ENCODE data around the gene RELB. TPM values are rescaled to one million over a fixed set of nuclear protein-coding genes. Genes with fewer than 3 reads are reported as not detected.

Gene RELB
- total RNA-seq, 1 experiment from 2014 or later: 11.9 TPM

DNA sequence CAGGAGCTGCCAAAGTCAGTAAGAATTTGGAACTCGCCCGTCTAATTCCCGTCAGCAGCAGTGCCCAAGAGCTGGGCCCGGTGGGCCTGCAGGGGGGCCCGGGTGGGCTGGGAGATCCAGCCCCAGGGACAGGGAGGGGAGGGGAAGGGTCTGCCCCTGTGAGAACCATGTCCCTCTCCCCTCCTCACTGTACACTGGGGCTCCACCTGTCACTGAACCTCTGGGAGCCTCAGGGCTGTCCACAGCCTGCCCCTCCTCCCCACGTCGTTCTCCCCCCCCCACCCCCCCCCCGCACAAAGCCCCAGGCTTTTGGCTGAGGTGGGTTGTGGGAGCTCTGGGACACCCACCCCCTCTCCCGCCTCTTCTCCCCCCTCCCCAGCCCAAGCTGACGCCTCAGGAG is 66.8 kb downstream of the RELB start:
- TF ChIP-seq, protein P1, sequence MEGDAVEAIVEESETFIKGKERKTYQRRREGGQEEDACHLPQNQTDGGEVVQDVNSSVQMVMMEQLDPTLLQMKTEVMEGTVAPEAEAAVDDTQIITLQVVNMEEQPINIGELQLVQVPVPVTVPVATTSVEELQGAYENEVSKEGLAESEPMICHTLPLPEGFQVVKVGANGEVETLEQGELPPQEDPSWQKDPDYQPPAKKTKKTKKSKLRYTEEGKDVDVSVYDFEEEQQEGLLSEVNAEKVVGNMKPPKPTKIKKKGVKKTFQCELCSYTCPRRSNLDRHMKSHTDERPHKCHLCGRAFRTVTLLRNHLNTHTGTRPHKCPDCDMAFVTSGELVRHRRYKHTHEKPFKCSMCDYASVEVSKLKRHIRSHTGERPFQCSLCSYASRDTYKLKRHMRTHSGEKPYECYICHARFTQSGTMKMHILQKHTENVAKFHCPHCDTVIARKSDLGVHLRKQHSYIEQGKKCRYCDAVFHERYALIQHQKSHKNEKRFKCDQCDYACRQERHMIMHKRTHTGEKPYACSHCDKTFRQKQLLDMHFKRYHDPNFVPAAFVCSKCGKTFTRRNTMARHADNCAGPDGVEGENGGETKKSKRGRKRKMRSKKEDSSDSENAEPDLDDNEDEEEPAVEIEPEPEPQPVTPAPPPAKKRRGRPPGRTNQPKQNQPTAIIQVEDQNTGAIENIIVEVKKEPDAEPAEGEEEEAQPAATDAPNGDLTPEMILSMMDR (conservative IDR thresholded peaks at IDR 0.05; ENCODE audit: low read depth, low read length): no peak
- no peak for TF ChIP-seq EZH2 (IDR thresholded peaks at IDR 0.05; ENCODE audit: borderline replicate concordance, low read depth, low read length, poor library complexity, severe bottlenecking)
- Histone ChIP-seq H3K27me3 (replicated peaks; ENCODE audit: insufficient read depth, low read depth, low read length, poor library complexity) (no peaks in the 10 kb centered on the region), H3K4me1 (ENCODE audit: insufficient read depth, low read length, poor library complexity, severe bottlenecking) (no peaks in the 10 kb centered on the region), H3K27ac (ENCODE audit: low read depth, low read length, poor library complexity, severe bottlenecking) (no peak overlapping the region), H3K36me3 (ENCODE audit: insufficient read depth, low read length, poor library complexity, severe bottlenecking) (peaks cover 49% of the 10 kb centered on the region), H3K4me3 (ENCODE audit: low read depth, low read length, poor library complexity, severe bottlenecking) (no peak overlapping the region), H3K9me3 (ENCODE audit: low read depth, low read length, poor library complexity, severe bottlenecking) (no peaks in the 10 kb centered on the region)
- no peak for DNase-seq (ENCODE audit: low spot score)
- BruUV-seq (replicated peaks): no TSS peak
- intact Hi-C loops (cut with micrococcal nuclease; ENCODE audit: unreplicated experiment): no loop called here
- CTCF ChIA-PET: no interaction called here
- POLR2A ChIA-PET (ENCODE audit: low non-redundant PET): no interaction called here

DNA sequence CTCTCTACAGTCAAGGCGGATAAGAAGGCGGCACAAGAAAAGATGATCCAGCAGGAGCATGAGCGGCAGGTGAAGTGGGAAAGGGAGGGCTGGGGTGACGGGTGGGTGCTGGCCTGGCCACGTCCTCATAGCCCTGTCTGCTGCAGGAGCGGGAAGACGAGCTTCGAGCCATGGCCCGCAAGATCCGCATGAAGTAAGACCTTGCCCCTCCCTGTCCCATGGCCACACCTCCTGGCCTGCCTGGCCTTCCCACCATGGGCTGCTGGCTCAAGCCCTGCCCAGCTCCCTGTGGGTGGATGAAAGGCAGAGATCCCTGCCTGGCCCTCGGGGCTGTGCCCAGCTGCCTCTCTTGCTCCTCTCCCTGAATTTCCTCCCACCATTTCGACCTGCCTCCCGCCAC is 67.8 kb downstream of the RELB start:
- TF ChIP-seq EZH2 (IDR thresholded peaks at IDR 0.05; ENCODE audit: borderline replicate concordance, low read depth, low read length, poor library complexity, severe bottlenecking): no peak
- no peak overlapping the region for H3K4me3 ChIP-seq (ENCODE audit: low read depth, low read length, poor library complexity, severe bottlenecking)
- no peak for DNase-seq (ENCODE audit: low spot score)
- no peaks in the 10 kb centered on the region for H3K4me1 ChIP-seq (ENCODE audit: insufficient read depth, low read length, poor library complexity, severe bottlenecking)
- H3K36me3 ChIP-seq (ENCODE audit: insufficient read depth, low read length, poor library complexity, severe bottlenecking): peaks cover 43% of the 10 kb centered on the region
- H3K9me3 ChIP-seq (ENCODE audit: low read depth, low read length, poor library complexity, severe bottlenecking): no peaks in the 10 kb centered on the region
- POLR2A ChIA-PET (ENCODE audit: low non-redundant PET): no interaction called here
- H3K27me3 ChIP-seq (replicated peaks; ENCODE audit: insufficient read depth, low read depth, low read length, poor library complexity): no peaks in the 10 kb centered on the region
- no TSS peak for BruUV-seq (replicated peaks)
- intact Hi-C loops (cut with micrococcal nuclease; ENCODE audit: unreplicated experiment): no loop called here
- no peak overlapping the region for H3K27ac ChIP-seq (ENCODE audit: low read depth, low read length, poor library complexity, severe bottlenecking)
- CTCF ChIA-PET: no interaction called here

DNA sequence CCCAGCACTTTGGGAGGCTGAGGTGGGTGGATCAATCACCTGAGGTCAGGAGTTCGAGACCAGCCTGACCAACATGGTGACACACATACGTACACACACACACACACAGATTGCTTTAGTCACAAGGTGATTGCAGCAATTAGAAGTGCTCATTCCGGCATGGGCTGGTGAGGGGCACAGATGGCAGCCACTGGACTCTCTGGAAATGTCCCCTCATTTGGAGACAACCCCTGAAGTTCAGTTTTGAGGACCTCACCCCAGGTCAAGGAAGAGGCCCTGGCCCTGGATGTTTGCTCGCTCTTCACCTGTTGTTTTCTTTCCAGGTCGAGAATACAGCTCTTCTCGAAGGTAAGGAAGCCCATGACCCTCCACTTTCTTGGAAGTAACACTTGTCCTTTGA is 69.0 kb downstream of the RELB start:
- Histone ChIP-seq H3K27ac (ENCODE audit: low read depth, low read length, poor library complexity, severe bottlenecking) (no peak overlapping the region), H3K9me3 (ENCODE audit: low read depth, low read length, poor library complexity, severe bottlenecking) (no peaks in the 10 kb centered on the region), H3K4me3 (ENCODE audit: low read depth, low read length, poor library complexity, severe bottlenecking) (no peak overlapping the region), H3K27me3 (replicated peaks; ENCODE audit: insufficient read depth, low read depth, low read length, poor library complexity) (no peaks in the 10 kb centered on the region), H3K36me3 (ENCODE audit: insufficient read depth, low read length, poor library complexity, severe bottlenecking) (peaks cover 35% of the 10 kb centered on the region), H3K4me1 (ENCODE audit: insufficient read depth, low read length, poor library complexity, severe bottlenecking) (no peaks in the 10 kb centered on the region)
- DNase-seq (ENCODE audit: low spot score): no peak
- CTCF ChIA-PET: no interaction called here
- no TSS peak for BruUV-seq (replicated peaks)
- intact Hi-C loops (cut with micrococcal nuclease; ENCODE audit: unreplicated experiment): no loop called here
- TF ChIP-seq, protein P1 (conservative IDR thresholded peaks at IDR 0.05; ENCODE audit: low read depth, low read length): no peak
- TF ChIP-seq EZH2 (IDR thresholded peaks at IDR 0.05; ENCODE audit: borderline replicate concordance, low read depth, low read length, poor library complexity, severe bottlenecking): no peak
- POLR2A ChIA-PET (ENCODE audit: low non-redundant PET): no interaction called here

DNA sequence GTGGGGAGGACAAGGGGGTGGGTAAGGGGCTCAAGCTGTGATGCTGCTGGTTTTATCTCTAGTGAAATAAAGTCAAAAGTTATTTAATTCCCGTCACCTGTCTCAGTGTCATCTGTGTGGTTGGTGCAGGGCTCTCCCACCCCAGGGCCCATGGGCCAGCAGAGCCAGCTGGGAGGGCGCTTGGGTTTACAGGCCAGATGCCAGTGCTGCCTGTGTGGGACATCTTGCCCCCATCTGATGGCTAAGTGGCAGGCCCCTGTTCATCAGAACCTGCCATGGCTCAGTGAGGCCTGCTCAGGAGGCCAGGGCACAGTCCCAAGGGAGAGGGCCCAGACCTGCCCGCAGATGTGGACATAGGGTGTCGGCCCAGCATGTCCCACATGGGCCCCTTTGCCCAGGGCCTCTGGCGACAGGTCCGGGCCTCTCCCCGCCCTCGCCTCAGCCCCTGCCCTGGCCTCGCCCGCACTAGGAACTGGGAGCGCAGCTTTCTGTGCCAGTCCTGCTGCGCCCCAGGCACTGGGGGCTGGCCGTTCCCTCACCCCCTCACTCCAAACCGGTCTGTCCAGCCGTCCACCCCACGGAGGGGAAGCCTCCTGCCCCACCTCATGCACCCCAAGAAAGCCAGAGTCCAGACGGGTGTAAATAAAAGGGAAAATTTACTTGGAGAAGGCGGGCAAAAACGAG is 69.7 kb downstream of the RELB start:
- H3K27ac ChIP-seq (ENCODE audit: low read depth, low read length, poor library complexity, severe bottlenecking): no peak overlapping the region
- TF ChIP-seq, protein P1 (conservative IDR thresholded peaks at IDR 0.05; ENCODE audit: low read depth, low read length): no peak
- no peak for TF ChIP-seq EZH2 (IDR thresholded peaks at IDR 0.05; ENCODE audit: borderline replicate concordance, low read depth, low read length, poor library complexity, severe bottlenecking)
- DNase-seq (ENCODE audit: low spot score): no peak
- no peak overlapping the region for H3K4me3 ChIP-seq (ENCODE audit: low read depth, low read length, poor library complexity, severe bottlenecking)
- ChIA-PET CTCF (no interaction called here), POLR2A (ENCODE audit: low non-redundant PET) (no interaction called here)
- intact Hi-C loops (cut with micrococcal nuclease; ENCODE audit: unreplicated experiment): no loop called here
- peaks cover 5% of the 10 kb centered on the region for H3K4me1 ChIP-seq (ENCODE audit: insufficient read depth, low read length, poor library complexity, severe bottlenecking)
- H3K36me3 ChIP-seq (ENCODE audit: insufficient read depth, low read length, poor library complexity, severe bottlenecking): peaks cover 35% of the 10 kb centered on the region
- no TSS peak for BruUV-seq (replicated peaks)
- H3K9me3 ChIP-seq (ENCODE audit: low read depth, low read length, poor library complexity, severe bottlenecking): no peaks in the 10 kb centered on the region
- H3K27me3 ChIP-seq (replicated peaks; ENCODE audit: insufficient read depth, low read depth, low read length, poor library complexity): no peaks in the 10 kb centered on the region

Data from A673 (cell line).